Measurements from ENCODE around the gene C10orf120. TPM values are rescaled to one million over a fixed set of nuclear protein-coding genes. Genes with fewer than 3 reads are reported as not detected.

C10orf120 gene
- total RNA-seq (ENCODE audit: low replicate concordance): not detected in 2 replicates

GRCh38 chr10:122699796-122700455, at the start of gene C10orf120:
Gene C10orf120, minus strand, starts transcription at chr10:122699846. Its CDS starts 56 bp downstream, at chr10:122699790.

Other genes starting within 250 kb of the C10orf120 start
- not detected in 2 replicates for gene ARMS2, start 245.2 kb downstream of the C10orf120 start, total RNA-seq (ENCODE audit: low replicate concordance)
- gene HTRA1, start 238.3 kb downstream of the C10orf120 start, total RNA-seq (ENCODE audit: low replicate concordance): 98.8 and 348 TPM in 2 replicates
- under 0.01 and 0.12 TPM in 2 replicates for gene DMBT1, start 139.1 kb downstream of the C10orf120 start, total RNA-seq (ENCODE audit: low replicate concordance)
- 0.30 and 0.47 TPM in 2 replicates for gene CUZD1, start 146.0 kb upstream of the C10orf120 start, total RNA-seq (ENCODE audit: low replicate concordance)
- 3.8 and 4.3 TPM in 2 replicates for gene FAM24B, start 179.7 kb upstream of the C10orf120 start, total RNA-seq (ENCODE audit: low replicate concordance)
- not detected in 2 replicates for gene FAM24A, start 210.8 kb upstream of the C10orf120 start, total RNA-seq (ENCODE audit: low replicate concordance)